ENCODE data around the gene ADSS2. TPM values are rescaled to one million over a fixed set of nuclear protein-coding genes. Genes with fewer than 3 reads are reported as not detected.

ADSS2 gene
- polyA plus RNA-seq, 6 donors from 2014 or later: 19.4 to 28.9 (median 25.8) TPM

DNA sequence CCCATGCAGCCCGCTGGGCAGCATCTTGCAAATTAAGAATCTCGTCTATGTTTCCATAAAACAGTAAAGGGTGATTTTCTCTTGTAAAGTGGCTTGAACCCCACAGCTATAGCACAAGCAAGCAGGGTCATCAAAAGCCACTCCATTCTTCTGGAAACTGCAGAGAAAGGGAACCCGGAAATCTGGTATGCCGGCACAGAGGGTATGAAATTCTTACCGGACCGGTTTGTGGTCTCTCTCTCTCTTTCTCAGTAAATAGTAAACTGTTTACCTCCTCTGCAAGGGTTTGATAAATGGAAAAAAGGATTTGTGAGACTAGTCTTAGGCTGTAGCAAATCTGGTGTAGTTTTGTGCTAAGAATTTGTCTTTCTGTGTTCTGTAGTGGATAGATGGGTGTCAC, 2.7 kb upstream of the ADSS2 start:
- DNase-seq (no peak), ATAC-seq (ENCODE audit: low read depth in 2 of 2) (no peak)
- Mint-ChIP-seq H3K27ac (no peak overlapping the region), H3K4me1 (peaks cover 16 to 31% (median 22%) of the 10 kb centered on the region in 3 donors), H3K4me3 (no peak overlapping the region), H3K27me3 (no peaks in the 10 kb centered on the region), H3K9me3 (peaks cover 0 to 4% (median 0%) of the 10 kb centered on the region in 7 donors), H3K36me3 (no peaks in the 10 kb centered on the region)

GRCh38 chr1:244451951-244452795, 464 bp upstream of the ADSS2 start:
- ATAC-seq (ENCODE audit: low read depth in 2 of 2): peak; percentile 84 to 86
- H3K4me1 Mint-ChIP-seq: peaks cover 26 to 38% (median 38%) of the 10 kb centered on the region in 3 donors
- peak; percentile 99 for DNase-seq
- H3K4me3 Mint-ChIP-seq: peak overlapping the region; percentile 67 to 96 (median 94)
- no peaks in the 10 kb centered on the region for H3K27me3 Mint-ChIP-seq
- peak overlapping the region; percentile 3 to 98 (median 70) for H3K27ac Mint-ChIP-seq
- no peaks in the 10 kb centered on the region for H3K36me3 Mint-ChIP-seq
- H3K9me3 Mint-ChIP-seq: peaks cover 0 to 4% (median 0%) of the 10 kb centered on the region in 7 donors

DNA sequence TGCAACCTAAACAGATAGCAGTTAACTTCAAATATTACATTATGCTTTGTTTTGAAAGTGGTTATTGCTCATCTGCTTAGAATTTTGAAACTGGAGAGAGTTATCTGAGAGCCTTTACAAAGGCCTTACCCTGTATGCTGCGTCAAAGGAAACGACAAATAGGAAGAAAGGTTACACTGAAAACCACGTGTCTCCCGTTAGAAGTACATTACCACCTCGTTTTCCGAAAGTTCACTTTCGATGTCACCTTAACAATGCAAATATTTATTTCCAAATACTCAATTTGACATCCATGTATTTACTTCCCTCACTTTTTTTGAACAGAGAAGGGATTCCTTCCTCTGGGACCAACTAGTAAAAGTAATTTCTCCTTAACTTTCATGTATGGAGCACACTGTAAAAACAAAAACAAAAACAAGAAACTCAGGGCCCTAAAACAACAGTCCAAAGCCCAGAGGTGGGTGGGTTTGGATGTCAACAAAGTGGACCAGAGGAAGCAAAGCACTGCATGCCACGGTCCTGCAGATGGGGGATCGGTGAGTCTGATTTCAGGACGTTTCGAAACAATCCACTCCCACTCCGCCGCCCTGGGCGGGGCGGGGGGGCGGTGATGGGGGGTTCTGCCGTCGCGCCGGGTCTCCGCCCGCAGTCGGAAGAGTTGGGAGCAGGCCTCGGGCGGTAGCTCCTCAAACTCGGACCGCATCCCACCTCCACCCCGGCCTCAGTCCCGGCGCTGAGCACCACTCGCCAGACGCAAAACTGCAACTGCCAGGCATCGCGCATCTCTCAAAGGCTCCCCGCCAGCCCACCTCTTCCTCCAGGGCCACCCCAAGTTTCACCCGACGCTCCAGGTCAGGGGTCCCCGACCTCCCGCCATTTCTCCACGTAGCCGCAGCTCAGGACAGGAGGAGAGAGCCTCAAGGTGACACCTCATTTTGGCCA, 841 bp downstream of the ADSS2 start:
- Mint-ChIP-seq H3K36me3 (no peaks in the 10 kb centered on the region), H3K4me1 (peaks cover 35 to 47% (median 45%) of the 10 kb centered on the region in 3 donors), H3K27ac (peak overlapping the region; percentile 58 to 99 (median 98)), H3K4me3 (peak overlapping the region; percentile 67 to 96 (median 94)), H3K9me3 (peaks cover 0 to 4% (median 0%) of the 10 kb centered on the region in 7 donors), H3K27me3 (no peaks in the 10 kb centered on the region)
- peak; percentile 50 for DNase-seq
- ATAC-seq (ENCODE audit: low read depth in 2 of 2): peak in 1 of 2 donors; percentile 4

DNA sequence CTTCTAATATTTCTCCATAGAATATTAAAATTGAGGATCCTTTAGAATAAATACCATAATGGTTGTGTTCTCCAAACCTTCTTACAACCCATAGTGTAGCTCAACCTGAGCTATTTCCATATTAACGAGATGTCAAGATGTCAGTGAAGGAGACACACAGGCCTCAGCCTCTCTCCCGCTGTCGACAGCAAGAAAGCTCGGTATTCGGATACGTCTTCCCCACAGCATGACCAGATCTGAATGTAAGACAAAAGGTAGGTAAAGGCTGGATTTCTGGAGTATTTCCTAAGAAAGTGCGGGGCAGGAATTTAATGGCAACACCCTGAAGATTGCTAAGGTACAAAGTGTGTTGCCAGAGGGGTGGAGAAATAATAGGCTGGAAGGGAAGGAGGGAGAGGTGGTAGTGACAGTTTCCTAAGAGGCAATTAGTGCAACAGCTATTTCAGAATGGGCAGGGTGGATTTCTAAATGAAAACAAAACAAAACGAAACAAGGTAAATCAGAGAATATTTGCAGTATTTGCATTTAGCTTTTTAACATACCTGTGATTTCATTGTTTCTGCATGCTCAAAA, 1.7 kb downstream of the ADSS2 start:
- no peaks in the 10 kb centered on the region for H3K36me3 Mint-ChIP-seq
- DNase-seq (no peak), ATAC-seq (ENCODE audit: low read depth in 2 of 2) (no peak)
- H3K4me3 Mint-ChIP-seq: peak overlapping the region; percentile 67 to 96 (median 94)
- H3K27me3 Mint-ChIP-seq: no peaks in the 10 kb centered on the region
- peaks cover 0 to 4% (median 0%) of the 10 kb centered on the region in 7 donors for H3K9me3 Mint-ChIP-seq
- peaks cover 43 to 55% (median 54%) of the 10 kb centered on the region in 3 donors for H3K4me1 Mint-ChIP-seq
- peak overlapping the region in 5 of 6 donors; percentile 58 to 99 (median 97) for H3K27ac Mint-ChIP-seq

GRCh38 chr1:244448279-244449036, 3.3 kb downstream of the ADSS2 start:
- no peaks in the 10 kb centered on the region for H3K36me3 Mint-ChIP-seq
- H3K27me3 Mint-ChIP-seq: no peaks in the 10 kb centered on the region
- peak overlapping the region in 1 of 8 donors; percentile 37 for H3K4me3 Mint-ChIP-seq
- DNase-seq (no peak), ATAC-seq (ENCODE audit: low read depth in 2 of 2) (no peak)
- peaks cover 0 to 4% (median 0%) of the 10 kb centered on the region in 7 donors for H3K9me3 Mint-ChIP-seq
- no peak overlapping the region for H3K27ac Mint-ChIP-seq
- H3K4me1 Mint-ChIP-seq: peaks cover 47 to 58% (median 53%) of the 10 kb centered on the region in 3 donors

GRCh38 chr1:244447552-244447951, 4.2 kb downstream of the ADSS2 start:
- peak overlapping the region in 1 of 6 donors; percentile 39 for H3K27ac Mint-ChIP-seq
- no peaks in the 10 kb centered on the region for H3K27me3 Mint-ChIP-seq
- H3K4me1 Mint-ChIP-seq: peaks cover 51 to 62% (median 51%) of the 10 kb centered on the region in 3 donors
- H3K9me3 Mint-ChIP-seq: peaks cover 0 to 4% (median 0%) of the 10 kb centered on the region in 7 donors
- H3K36me3 Mint-ChIP-seq: no peaks in the 10 kb centered on the region
- ATAC-seq (ENCODE audit: low read depth in 2 of 2) (no peak), DNase-seq (no peak)
- no peak overlapping the region for H3K4me3 Mint-ChIP-seq

- Mint-ChIP-seq H3K36me3 (no peaks in the 10 kb centered on the region), H3K4me1 (peaks cover 46 to 59% (median 47%) of the 10 kb centered on the region in 3 donors), H3K4me3 (no peak overlapping the region), H3K27me3 (no peaks in the 10 kb centered on the region), H3K9me3 (peaks cover 0 to under 1% (median 0%) of the 10 kb centered on the region in 7 donors), H3K27ac (no peak overlapping the region)
- no peak for ATAC-seq (ENCODE audit: low read depth in 2 of 2)
- no peak for DNase-seq
Measured at GRCh38 chr1:244447024-244447423, 4.7 kb downstream of the ADSS2 start.

DNA sequence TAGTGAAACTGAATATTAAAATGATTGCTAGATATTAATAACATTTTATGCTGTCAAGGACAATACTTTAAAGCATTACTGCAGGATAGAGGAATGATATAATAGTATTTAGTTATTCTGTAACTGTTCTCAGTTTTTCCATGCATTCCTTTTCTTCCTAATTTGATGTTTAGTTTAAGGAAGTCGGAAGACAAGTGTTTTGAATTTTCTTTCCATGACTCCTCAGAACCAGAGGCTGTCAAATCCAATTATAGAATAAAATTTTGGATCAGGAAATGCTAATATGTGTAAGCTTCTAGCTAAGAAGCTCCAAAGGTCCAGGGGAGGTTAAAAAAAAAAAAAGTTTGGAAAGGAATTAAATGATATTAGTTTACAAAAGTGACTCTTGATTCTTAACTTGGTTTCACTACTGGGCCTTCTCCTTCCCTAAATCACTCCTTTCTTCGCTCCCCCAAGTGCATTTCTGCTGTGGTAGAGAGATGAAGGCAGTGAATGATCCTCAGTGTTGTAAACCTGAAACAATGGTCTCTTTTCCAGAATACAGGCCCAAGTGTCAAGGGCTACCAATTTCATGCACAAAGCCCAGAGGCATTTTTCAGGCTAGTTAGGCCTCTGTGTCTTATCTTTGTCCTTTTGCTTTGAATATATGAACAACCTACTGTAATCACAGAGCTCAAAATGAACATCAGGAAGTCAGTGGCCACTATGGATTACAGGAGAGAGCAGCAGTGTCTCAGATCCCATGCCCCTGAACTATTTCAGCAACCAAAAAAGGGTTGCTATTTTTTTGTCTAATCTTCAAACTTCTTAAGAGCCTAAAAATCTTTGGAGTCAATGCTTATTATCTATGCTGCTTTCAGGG, 6.2 kb downstream of the ADSS2 start:
- H3K4me3 Mint-ChIP-seq: peak overlapping the region in 1 of 8 donors; percentile 55
- H3K4me1 Mint-ChIP-seq: peaks cover 40 to 54% (median 46%) of the 10 kb centered on the region in 3 donors
- ATAC-seq (ENCODE audit: low read depth in 2 of 2): no peak
- no peaks in the 10 kb centered on the region for H3K9me3 Mint-ChIP-seq
- no peaks in the 10 kb centered on the region for H3K27me3 Mint-ChIP-seq
- no peak for DNase-seq
- no peaks in the 10 kb centered on the region for H3K36me3 Mint-ChIP-seq
- H3K27ac Mint-ChIP-seq: peak overlapping the region in 4 of 6 donors; percentile 4 to 88 (median 54)

GRCh38 chr1:244444854-244445253, 6.9 kb downstream of the ADSS2 start:
- H3K4me3 Mint-ChIP-seq: no peak overlapping the region
- peaks cover 33 to 48% (median 39%) of the 10 kb centered on the region in 3 donors for H3K4me1 Mint-ChIP-seq
- ATAC-seq (ENCODE audit: low read depth in 2 of 2) (no peak), DNase-seq (no peak)
- no peaks in the 10 kb centered on the region for H3K9me3 Mint-ChIP-seq
- H3K27ac Mint-ChIP-seq: peak overlapping the region in 4 of 6 donors; percentile 16 to 53 (median 34)
- no peaks in the 10 kb centered on the region for H3K36me3 Mint-ChIP-seq
- H3K27me3 Mint-ChIP-seq: no peaks in the 10 kb centered on the region

DNA sequence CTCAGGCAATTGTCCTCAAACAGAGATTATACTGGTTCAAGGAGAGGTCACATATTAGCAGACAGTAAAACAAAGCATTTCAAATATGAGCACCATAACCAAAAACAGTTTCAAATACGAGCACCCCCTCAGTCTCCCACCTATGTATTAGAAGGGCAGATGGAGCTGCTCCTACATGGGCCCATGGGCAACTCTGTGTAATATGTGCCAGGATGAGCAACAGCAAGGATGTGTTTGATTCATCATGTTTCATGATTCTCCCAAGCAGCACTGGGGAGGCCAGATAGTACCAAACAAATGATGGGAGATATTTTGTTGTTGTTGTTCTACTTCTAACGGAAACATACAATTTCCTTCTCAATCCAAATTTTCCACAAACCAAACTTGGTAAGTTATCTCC, 8.9 kb downstream of the ADSS2 start:
- peaks cover 37 to 42% (median 39%) of the 10 kb centered on the region in 3 donors for H3K4me1 Mint-ChIP-seq
- no peaks in the 10 kb centered on the region for H3K27me3 Mint-ChIP-seq
- DNase-seq (no peak), ATAC-seq (ENCODE audit: low read depth in 2 of 2) (no peak)
- H3K36me3 Mint-ChIP-seq: no peaks in the 10 kb centered on the region
- H3K27ac Mint-ChIP-seq: no peak overlapping the region
- H3K4me3 Mint-ChIP-seq: no peak overlapping the region
- no peaks in the 10 kb centered on the region for H3K9me3 Mint-ChIP-seq

DNA sequence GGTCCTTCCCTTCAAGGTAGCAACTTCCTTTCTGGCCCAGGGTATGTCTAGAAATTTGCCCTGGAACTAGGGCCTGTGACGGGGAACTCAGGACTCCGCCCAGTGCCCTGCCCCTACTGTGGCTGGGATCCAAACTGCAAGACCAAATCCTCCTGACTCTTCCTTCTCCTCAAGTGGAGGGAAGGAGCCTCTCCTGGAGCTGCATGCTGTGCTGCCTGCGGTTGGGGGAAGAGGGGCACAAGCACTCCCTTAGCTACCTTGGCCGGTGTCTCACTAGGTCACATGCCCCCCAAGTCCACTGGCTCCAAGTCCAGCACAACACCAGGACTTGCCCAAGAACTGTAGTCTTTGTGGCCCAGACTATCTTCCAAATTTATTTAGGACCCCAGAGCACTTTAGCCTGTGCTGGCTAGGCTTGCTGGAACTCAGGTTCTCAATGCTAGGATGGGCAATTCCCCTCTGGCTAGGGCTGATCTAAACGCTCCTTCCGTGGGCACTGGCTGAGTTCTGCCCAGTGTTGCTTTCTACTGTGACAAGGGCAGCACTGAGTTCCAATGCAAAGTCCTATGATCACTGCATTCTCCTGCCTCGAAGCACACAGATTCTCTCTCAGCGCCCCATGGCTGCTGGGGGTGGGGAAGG, 12.2 kb downstream of the ADSS2 start:
- Mint-ChIP-seq H3K9me3 (no peaks in the 10 kb centered on the region), H3K4me1 (peaks cover 12 to 16% (median 16%) of the 10 kb centered on the region in 3 donors), H3K4me3 (no peak overlapping the region), H3K27me3 (no peaks in the 10 kb centered on the region), H3K36me3 (peaks cover 10 to 15% of the 10 kb centered on the region in 2 donors), H3K27ac (peak overlapping the region in 2 of 6 donors; percentile 63 to 69)
- no peak for DNase-seq
- ATAC-seq (ENCODE audit: low read depth in 2 of 2): no peak

All from naive B cell (primary cell).